Testis (tissue), 2 donors: Measurements from ENCODE around the gene STK16.

Source experiments
- POLR2A ChIP-seq: fragments of 450-650 bp; IDR thresholded peaks from one replicate; pipeline ENCODE4 v1.6.1; 2017; ENCODE audit warnings: antibody characterized with exemption, mild to moderate bottlenecking, moderate library complexity
- TF ChIP-seq, protein P1 (sequence below), 3 experiments: fragments of 450-650 bp in 2 of 3; fragments of 200-600 bp in 1 of 3; sonication (generic) in 1 of 3; IDR thresholded peaks; one replicate each; pipeline ENCODE4 v1.5.1; 2016 to 2019; ENCODE audit warnings: antibody characterized with exemption in 3 of 3, mild to moderate bottlenecking in 2 of 3, moderate library complexity in 1 of 3

DNA sequence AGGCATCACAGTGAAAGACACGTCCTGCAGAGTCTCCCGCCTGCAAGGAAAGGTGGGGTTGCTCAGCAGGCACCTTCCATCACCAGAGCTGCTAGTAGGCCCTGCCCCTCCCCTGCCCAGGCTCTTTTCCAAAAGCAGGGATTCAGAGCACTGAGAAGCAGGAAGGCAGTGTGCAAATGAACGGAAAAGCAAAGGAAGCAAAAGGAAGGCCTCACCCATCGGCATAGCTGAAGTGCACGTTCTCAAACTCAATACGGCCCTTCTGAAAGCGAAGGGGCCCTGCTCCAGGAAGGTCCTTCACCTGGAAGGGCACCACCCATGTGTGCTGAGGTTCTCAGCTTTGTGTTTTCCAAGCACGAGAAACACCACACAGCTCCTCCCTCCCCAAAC is 32.3 kb upstream of the STK16 start:
- TF ChIP-seq, protein P1, sequence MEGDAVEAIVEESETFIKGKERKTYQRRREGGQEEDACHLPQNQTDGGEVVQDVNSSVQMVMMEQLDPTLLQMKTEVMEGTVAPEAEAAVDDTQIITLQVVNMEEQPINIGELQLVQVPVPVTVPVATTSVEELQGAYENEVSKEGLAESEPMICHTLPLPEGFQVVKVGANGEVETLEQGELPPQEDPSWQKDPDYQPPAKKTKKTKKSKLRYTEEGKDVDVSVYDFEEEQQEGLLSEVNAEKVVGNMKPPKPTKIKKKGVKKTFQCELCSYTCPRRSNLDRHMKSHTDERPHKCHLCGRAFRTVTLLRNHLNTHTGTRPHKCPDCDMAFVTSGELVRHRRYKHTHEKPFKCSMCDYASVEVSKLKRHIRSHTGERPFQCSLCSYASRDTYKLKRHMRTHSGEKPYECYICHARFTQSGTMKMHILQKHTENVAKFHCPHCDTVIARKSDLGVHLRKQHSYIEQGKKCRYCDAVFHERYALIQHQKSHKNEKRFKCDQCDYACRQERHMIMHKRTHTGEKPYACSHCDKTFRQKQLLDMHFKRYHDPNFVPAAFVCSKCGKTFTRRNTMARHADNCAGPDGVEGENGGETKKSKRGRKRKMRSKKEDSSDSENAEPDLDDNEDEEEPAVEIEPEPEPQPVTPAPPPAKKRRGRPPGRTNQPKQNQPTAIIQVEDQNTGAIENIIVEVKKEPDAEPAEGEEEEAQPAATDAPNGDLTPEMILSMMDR (IDR thresholded peaks at IDR 0.05) = no peak
- no peak for TF ChIP-seq POLR2A
